Neural cell (in vitro differentiated cells): ENCODE data around the gene CACNA1D. TPM values are rescaled to one million over a fixed set of nuclear protein-coding genes. Genes with fewer than 3 reads are reported as not detected.

Source experiments
- H2AFZ ChIP-seq: fragments of 200-600, 300-800 bp; sonication (generic), shearing (Covaris generic); 2 replicates; pipeline ENCODE4 v1.6.0; 2014; ENCODE audit warnings: low read depth, mild to moderate bottlenecking, antibody characterized with exemption, low read length, moderate library complexity
- H3F3A ChIP-seq: fragments of 200-600 bp; shearing (Covaris generic); 2 replicates; pipeline ENCODE4 v1.6.1; 2016; ENCODE audit warnings: mild to moderate bottlenecking, moderate library complexity, mixed read lengths, antibody characterized with exemption, low read length; ENCODE audit not compliant: insufficient read depth, poor library complexity, severe bottlenecking
- H3K27ac ChIP-seq: fragments of 200-600, 300-800 bp; sonication (generic), shearing (Covaris generic); 2 replicates; pipeline ENCODE4 v1.5.1; 2014; ENCODE audit warnings: mild to moderate bottlenecking, low read length, moderate library complexity
- H3K27me3 ChIP-seq: fragments of 300-800, 200-600 bp; sonication (generic), shearing (Covaris generic); 2 replicates; pipeline ENCODE4 v1.6.0; 2014; ENCODE audit warnings: mild to moderate bottlenecking, low read depth, low read length, moderate library complexity; ENCODE audit not compliant: insufficient read depth
- H3K36me3 ChIP-seq: fragments of 300-800, 200-600 bp; sonication (generic), shearing (Covaris generic); 2 replicates; pipeline ENCODE4 v1.5.1; 2014; ENCODE audit warnings: mild to moderate bottlenecking, antibody characterized with exemption, low read length, moderate library complexity; ENCODE audit not compliant: insufficient read depth
- H3K4me2 ChIP-seq: fragments of 300-800, 200-600 bp; sonication (generic), shearing (Covaris generic); 2 replicates; pipeline ENCODE4 v1.6.0; 2014; ENCODE audit warnings: mild to moderate bottlenecking, low read length
- H3K4me3 ChIP-seq: fragments of 300-800, 200-600 bp; sonication (generic), shearing (Covaris generic); 2 replicates; pipeline ENCODE4 v1.5.1; 2014; ENCODE audit warnings: mild to moderate bottlenecking, low read length, moderate library complexity
- H3K79me2 ChIP-seq: fragments of 200-600 bp; shearing (Covaris generic); replicated peaks from 2 replicates; pipeline ENCODE4 v1.6.0; 2014; ENCODE audit warnings: mild to moderate bottlenecking, low read length, moderate library complexity; ENCODE audit not compliant: insufficient read depth
- H3K9ac ChIP-seq: fragments of 300-800, 200-600 bp; sonication (generic), shearing (Covaris generic); 2 replicates; pipeline ENCODE4 v1.6.1; 2016; ENCODE audit warnings: mild to moderate bottlenecking, low read length, mixed read lengths
- H3K9me2 ChIP-seq: fragments of 200-600 bp; shearing (Covaris generic); 2 replicates; pipeline ENCODE4 v1.6.1; 2016; ENCODE audit warnings: mild to moderate bottlenecking, low read length, mixed read lengths; ENCODE audit not compliant: insufficient read depth
- H3K9me3 ChIP-seq: fragments of 200-600, 300-800 bp; sonication (generic), shearing (Covaris generic); 2 replicates; pipeline ENCODE4 v1.6.1; 2016; ENCODE audit warnings: mild to moderate bottlenecking, mixed run types, low read length, moderate library complexity, mixed read lengths
- H4K20me1 ChIP-seq: fragments of 200-600 bp; shearing (Covaris generic); 2 replicates; pipeline ENCODE4 v1.6.1; 2016; ENCODE audit warnings: mild to moderate bottlenecking, mixed run types; ENCODE audit not compliant: insufficient read depth
- EP300 ChIP-seq: fragments of 450-650 bp; conservative IDR thresholded peaks from 2 replicates; pipeline ENCODE4 v1.6.1; 2014; ENCODE audit warnings: antibody characterized with exemption, mild to moderate bottlenecking, moderate library complexity; ENCODE audit not compliant: poor library complexity, severe bottlenecking
- EZH2 ChIP-seq: fragments of 200-600, 300-800 bp; shearing (Covaris generic), sonication (generic); IDR thresholded peaks from 2 replicates; pipeline ENCODE4 v1.6.1; 2014; ENCODE audit warnings: antibody characterized with exemption, low read length, borderline replicate concordance, mild to moderate bottlenecking; ENCODE audit not compliant: insufficient read depth, poor library complexity, severe bottlenecking
- MXI1 ChIP-seq: fragments of 450-650 bp; conservative IDR thresholded peaks from 2 replicates; pipeline ENCODE4 v1.6.1; 2014; ENCODE audit warnings: antibody characterized with exemption, mild to moderate bottlenecking; ENCODE audit not compliant: poor library complexity, severe bottlenecking
- POLR2AphosphoS5 ChIP-seq: IDR thresholded peaks from 2 replicates; pipeline ENCODE4 v1.6.1; 2012
- RAD21 ChIP-seq: fragments of 450-650 bp; conservative IDR thresholded peaks from 2 replicates; pipeline ENCODE4 v1.6.1; 2014; ENCODE audit warnings: antibody characterized with exemption, mild to moderate bottlenecking, moderate library complexity
- SMC3 ChIP-seq: fragments of 450-650 bp; conservative IDR thresholded peaks from 2 replicates; pipeline ENCODE4 v1.6.1; 2014; ENCODE audit warnings: antibody characterized with exemption, mild to moderate bottlenecking, moderate library complexity; ENCODE audit not compliant: poor library complexity
- TAF1 ChIP-seq: IDR thresholded peaks from 2 replicates; pipeline ENCODE4 v1.6.1; 2012; ENCODE audit warnings: low read depth
- polyA plus RNA-seq: library from polyadenylated mRNA; depleted of rRNA; stranded (reverse); fragments of >200 nt; gene quantifications from 2 replicates; pipeline ENCODE4 v1.2.3, GENCODE V29; 2014
- TF ChIP-seq, protein P1 (sequence below): fragments of 450-650 bp; IDR thresholded peaks from 2 replicates; pipeline ENCODE4 v1.5.1; 2014; ENCODE audit warnings: antibody characterized with exemption, mild to moderate bottlenecking, moderate library complexity; ENCODE audit not compliant: poor library complexity, severe bottlenecking
- TF ChIP-seq, protein P2 (sequence below): IDR thresholded peaks from 2 replicates; pipeline ENCODE4 v1.6.1; 2012; ENCODE audit warnings: borderline replicate concordance

The CACNA1D gene
- polyA plus RNA-seq, 1 donor from 2014 or later: 22.5 TPM

DNA sequence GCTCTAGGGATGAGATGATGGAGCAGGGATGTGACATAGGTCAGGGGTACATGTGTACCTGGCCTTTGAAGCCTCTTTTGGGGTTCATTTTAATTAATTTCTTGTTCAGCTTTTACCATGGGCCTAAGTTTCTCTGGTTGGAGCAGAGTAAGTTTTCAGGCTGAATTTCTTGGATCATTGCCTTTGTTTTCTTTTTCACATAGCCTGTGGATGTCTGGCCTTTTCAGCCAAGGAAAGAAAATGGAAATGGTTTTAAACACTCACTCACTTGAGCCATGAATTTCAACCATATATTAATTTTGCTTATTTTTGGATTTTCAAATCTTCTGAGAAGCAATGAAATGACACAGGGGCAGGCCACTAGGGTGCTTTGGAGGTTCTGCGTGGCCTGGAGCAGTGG is 30.2 kb downstream of the CACNA1D start:
- H3K9me3 ChIP-seq: no peaks in the 10 kb centered on the region
- H3K79me2 ChIP-seq: no peaks in the 10 kb centered on the region
- no peaks in the 10 kb centered on the region for H3K36me3 ChIP-seq
- no peak overlapping the region for H3K27ac ChIP-seq
- no peak overlapping the region for H2AFZ ChIP-seq
- no peak overlapping the region for H3K4me2 ChIP-seq
- H4K20me1 ChIP-seq: no peaks in the 10 kb centered on the region
- no peak overlapping the region for H3K4me3 ChIP-seq
- H3F3A ChIP-seq: no peaks in the 10 kb centered on the region
- no peak overlapping the region for H3K9ac ChIP-seq
- no peak for TF ChIP-seq TAF1
- TF ChIP-seq MXI1: no peak
- TF ChIP-seq SMC3: no peak
- TF ChIP-seq, protein P1, sequence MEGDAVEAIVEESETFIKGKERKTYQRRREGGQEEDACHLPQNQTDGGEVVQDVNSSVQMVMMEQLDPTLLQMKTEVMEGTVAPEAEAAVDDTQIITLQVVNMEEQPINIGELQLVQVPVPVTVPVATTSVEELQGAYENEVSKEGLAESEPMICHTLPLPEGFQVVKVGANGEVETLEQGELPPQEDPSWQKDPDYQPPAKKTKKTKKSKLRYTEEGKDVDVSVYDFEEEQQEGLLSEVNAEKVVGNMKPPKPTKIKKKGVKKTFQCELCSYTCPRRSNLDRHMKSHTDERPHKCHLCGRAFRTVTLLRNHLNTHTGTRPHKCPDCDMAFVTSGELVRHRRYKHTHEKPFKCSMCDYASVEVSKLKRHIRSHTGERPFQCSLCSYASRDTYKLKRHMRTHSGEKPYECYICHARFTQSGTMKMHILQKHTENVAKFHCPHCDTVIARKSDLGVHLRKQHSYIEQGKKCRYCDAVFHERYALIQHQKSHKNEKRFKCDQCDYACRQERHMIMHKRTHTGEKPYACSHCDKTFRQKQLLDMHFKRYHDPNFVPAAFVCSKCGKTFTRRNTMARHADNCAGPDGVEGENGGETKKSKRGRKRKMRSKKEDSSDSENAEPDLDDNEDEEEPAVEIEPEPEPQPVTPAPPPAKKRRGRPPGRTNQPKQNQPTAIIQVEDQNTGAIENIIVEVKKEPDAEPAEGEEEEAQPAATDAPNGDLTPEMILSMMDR: no peak
- no peak for TF ChIP-seq POLR2AphosphoS5
- TF ChIP-seq RAD21: no peak
- no peak for TF ChIP-seq EP300
- TF ChIP-seq, protein P2, sequence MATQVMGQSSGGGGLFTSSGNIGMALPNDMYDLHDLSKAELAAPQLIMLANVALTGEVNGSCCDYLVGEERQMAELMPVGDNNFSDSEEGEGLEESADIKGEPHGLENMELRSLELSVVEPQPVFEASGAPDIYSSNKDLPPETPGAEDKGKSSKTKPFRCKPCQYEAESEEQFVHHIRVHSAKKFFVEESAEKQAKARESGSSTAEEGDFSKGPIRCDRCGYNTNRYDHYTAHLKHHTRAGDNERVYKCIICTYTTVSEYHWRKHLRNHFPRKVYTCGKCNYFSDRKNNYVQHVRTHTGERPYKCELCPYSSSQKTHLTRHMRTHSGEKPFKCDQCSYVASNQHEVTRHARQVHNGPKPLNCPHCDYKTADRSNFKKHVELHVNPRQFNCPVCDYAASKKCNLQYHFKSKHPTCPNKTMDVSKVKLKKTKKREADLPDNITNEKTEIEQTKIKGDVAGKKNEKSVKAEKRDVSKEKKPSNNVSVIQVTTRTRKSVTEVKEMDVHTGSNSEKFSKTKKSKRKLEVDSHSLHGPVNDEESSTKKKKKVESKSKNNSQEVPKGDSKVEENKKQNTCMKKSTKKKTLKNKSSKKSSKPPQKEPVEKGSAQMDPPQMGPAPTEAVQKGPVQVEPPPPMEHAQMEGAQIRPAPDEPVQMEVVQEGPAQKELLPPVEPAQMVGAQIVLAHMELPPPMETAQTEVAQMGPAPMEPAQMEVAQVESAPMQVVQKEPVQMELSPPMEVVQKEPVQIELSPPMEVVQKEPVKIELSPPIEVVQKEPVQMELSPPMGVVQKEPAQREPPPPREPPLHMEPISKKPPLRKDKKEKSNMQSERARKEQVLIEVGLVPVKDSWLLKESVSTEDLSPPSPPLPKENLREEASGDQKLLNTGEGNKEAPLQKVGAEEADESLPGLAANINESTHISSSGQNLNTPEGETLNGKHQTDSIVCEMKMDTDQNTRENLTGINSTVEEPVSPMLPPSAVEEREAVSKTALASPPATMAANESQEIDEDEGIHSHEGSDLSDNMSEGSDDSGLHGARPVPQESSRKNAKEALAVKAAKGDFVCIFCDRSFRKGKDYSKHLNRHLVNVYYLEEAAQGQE: no peak
- no peak for TF ChIP-seq EZH2
- H3K27me3 ChIP-seq: no peaks in the 10 kb centered on the region
- no peaks in the 10 kb centered on the region for H3K9me2 ChIP-seq

DNA sequence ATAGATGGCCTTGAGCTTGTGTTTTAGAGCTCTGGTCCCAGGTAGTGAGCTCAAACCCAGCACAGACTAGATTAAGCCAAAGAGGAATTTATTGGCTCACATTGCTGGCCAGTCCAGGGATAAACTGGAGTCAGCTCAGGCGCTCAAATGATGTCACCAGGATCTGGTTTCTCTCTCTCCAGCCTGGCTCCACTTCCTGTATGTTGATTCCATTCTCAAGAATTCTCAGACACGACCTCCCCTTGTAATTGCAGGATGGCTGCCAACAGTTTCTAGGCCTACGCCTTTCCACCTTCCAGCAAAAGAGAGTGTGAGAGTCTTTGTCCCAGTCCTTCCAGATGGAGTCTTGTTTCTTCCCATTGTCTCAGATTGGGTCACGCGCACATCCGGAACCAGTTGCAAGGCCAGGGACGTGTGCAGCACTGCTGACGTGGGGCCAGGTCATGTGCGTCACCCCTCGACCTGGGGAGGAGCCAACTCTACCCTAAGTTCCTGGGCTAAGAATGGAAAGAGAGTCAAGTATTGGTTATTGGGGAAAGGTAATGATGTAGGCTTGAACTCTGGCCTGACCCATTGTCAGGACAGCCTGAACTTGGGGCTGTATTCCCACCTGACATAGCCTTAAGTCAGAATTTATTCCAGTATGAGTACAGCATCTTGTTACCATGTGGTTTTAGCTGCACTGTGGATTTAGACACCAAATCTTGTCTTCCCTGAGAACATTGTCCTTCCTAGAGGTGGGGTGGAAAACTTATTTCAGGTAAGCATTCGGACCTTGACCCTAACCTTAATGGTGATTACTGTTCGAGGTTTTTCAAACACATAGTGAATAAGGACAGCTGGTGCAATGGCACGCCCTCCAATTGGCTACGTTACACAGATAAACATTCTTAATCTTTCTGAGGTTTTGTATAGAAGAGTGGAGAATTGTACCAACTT is 31.6 kb downstream of the CACNA1D start:
- H3K27ac ChIP-seq: no peak overlapping the region
- no peaks in the 10 kb centered on the region for H3K9me3 ChIP-seq
- H3K9me2 ChIP-seq: no peaks in the 10 kb centered on the region
- H3K27me3 ChIP-seq: no peaks in the 10 kb centered on the region
- no peaks in the 10 kb centered on the region for H3F3A ChIP-seq
- H4K20me1 ChIP-seq: no peaks in the 10 kb centered on the region
- H3K9ac ChIP-seq: no peak overlapping the region
- no peak overlapping the region for H3K4me3 ChIP-seq
- TF ChIP-seq SMC3 (no peak), MXI1 (no peak), TAF1 (no peak), RAD21 (no peak), EZH2 (no peak), EP300 (no peak), POLR2AphosphoS5 (no peak)
- TF ChIP-seq, protein P2: no peak
- TF ChIP-seq, protein P1: no peak
- no peak overlapping the region for H2AFZ ChIP-seq
- no peaks in the 10 kb centered on the region for H3K79me2 ChIP-seq
- no peaks in the 10 kb centered on the region for H3K36me3 ChIP-seq
- no peak overlapping the region for H3K4me2 ChIP-seq
